CD14-positive monocyte (primary cell): ENCODE results near the gene CD44. TPM values are rescaled to one million over a fixed set of nuclear protein-coding genes. Genes with fewer than 3 reads are reported as not detected.

ENCODE experiments used
- DNase-seq, 3 donors: peaks; one replicate each; pipeline ENCODE4 v3.0.0-alpha.2; 2011 to 2022
- H2AFZ ChIP-seq: 2 replicates; pipeline ENCODE4 v1.6.0; 2012; ENCODE audit warnings: mild to moderate bottlenecking, low read depth, low read length, inconsistent platforms; ENCODE audit not compliant: insufficient read depth, poor library complexity, severe bottlenecking
- H3K27ac ChIP-seq, 2 donors: 1 replicate in 1 of 2; 2 replicates in 1 of 2; pipeline ENCODE4 v1.5.1; 2012 to 2013; ENCODE audit warnings: low read length in 2 of 2, control low read depth in 1 of 2, inconsistent platforms in 1 of 2, low read depth in 1 of 2, mild to moderate bottlenecking in 1 of 2
- H3K27me3 ChIP-seq, 2 donors: one replicate each; pipeline versions ENCODE4 v1.6.0 to v1.6.1; 2011 to 2013; ENCODE audit warnings: low read length in 2 of 2; ENCODE audit not compliant: control insufficient read depth in 2 of 2, insufficient read depth in 2 of 2
- H3K36me3 ChIP-seq, 2 donors: replicated peaks in 1 of 2; 1 replicate in 1 of 2; 2 replicates in 1 of 2; pipeline versions ENCODE4 v1.5.1 to v1.6.1; 2012 to 2013; ENCODE audit warnings: low read length in 2 of 2, control low read depth in 1 of 2, inconsistent platforms in 1 of 2, mild to moderate bottlenecking in 1 of 2; ENCODE audit not compliant: insufficient read depth in 2 of 2, control insufficient read depth in 1 of 2
- H3K4me1 ChIP-seq, 2 donors: 1 replicate in 1 of 2; 2 replicates in 1 of 2; pipeline versions ENCODE4 v1.5.1 to v1.6.1; 2012 to 2013; ENCODE audit warnings: low read length in 2 of 2, control low read depth in 1 of 2, inconsistent platforms in 1 of 2, mild to moderate bottlenecking in 1 of 2, moderate library complexity in 1 of 2; ENCODE audit not compliant: insufficient read depth in 2 of 2, control insufficient read depth in 1 of 2
- H3K4me2 ChIP-seq: replicated peaks from 2 replicates; pipeline ENCODE3; 2012; ENCODE audit warnings: low read length, moderate library complexity, mild to moderate bottlenecking; ENCODE audit not compliant: poor library complexity, severe bottlenecking; ENCODE audit errors: extremely low read depth
- H3K4me3 ChIP-seq, 3 experiments: fragments of 200-600 bp in 1 of 3; sonication (generic) in 1 of 3; replicated peaks in 1 of 3; 1 replicate in 2 of 3; 2 replicates in 1 of 3; pipeline ENCODE4 v1.5.1; 2011 to 2013; ENCODE audit warnings: low read length in 3 of 3, mild to moderate bottlenecking in 3 of 3, control low read depth in 2 of 3, low read depth in 2 of 3, inconsistent platforms in 1 of 3, moderate library complexity in 1 of 3
- H3K79me2 ChIP-seq: 2 replicates; pipeline ENCODE4 v1.6.0; 2012; ENCODE audit warnings: mild to moderate bottlenecking, control low read depth, inconsistent platforms, low read length, moderate library complexity; ENCODE audit not compliant: insufficient read depth
- H3K9ac ChIP-seq: 2 replicates; pipeline ENCODE4 v1.6.0; 2017; ENCODE audit warnings: low read length, mild to moderate bottlenecking; ENCODE audit not compliant: insufficient read depth, poor library complexity, severe bottlenecking
- H3K9me3 ChIP-seq, 2 donors: replicated peaks in 1 of 2; 1 replicate in 1 of 2; 2 replicates in 1 of 2; pipeline versions ENCODE4 v1.5.1 to v1.6.1; 2012 to 2013; ENCODE audit warnings: low read length in 2 of 2, control low read depth in 1 of 2; ENCODE audit not compliant: control insufficient read depth in 1 of 2, insufficient read depth in 1 of 2
- H4K20me1 ChIP-seq: 2 replicates; pipeline ENCODE4 v1.6.0; 2012; ENCODE audit warnings: mild to moderate bottlenecking, low read length, control low read depth, moderate library complexity; ENCODE audit not compliant: insufficient read depth
- H3K27ac Mint-ChIP-seq, 7 donors: one replicate each; pipeline ENCODE4 v1.8.0; 2020; ENCODE audit warnings: mild to moderate bottlenecking in 7 of 7, mixed read lengths in 7 of 7, moderate library complexity in 6 of 7, inconsistent platforms in 2 of 7
- H3K27me3 Mint-ChIP-seq, 3 donors: one replicate each; pipeline ENCODE4 v1.8.0; 2021 to 2022; ENCODE audit warnings: low read depth in 3 of 3, mild to moderate bottlenecking in 3 of 3, mixed read lengths in 3 of 3, moderate library complexity in 3 of 3, inconsistent platforms in 1 of 3
- H3K36me3 Mint-ChIP-seq, 2 donors: one replicate each; pipeline ENCODE4 v1.8.0; 2020; ENCODE audit warnings: mixed read lengths in 2 of 2, inconsistent platforms in 1 of 2, mild to moderate bottlenecking in 1 of 2
- H3K4me1 Mint-ChIP-seq: one replicate; pipeline ENCODE4 v1.8.0; 2020; ENCODE audit warnings: mild to moderate bottlenecking, mixed read lengths
- H3K4me3 Mint-ChIP-seq, 2 donors: one replicate each; pipeline ENCODE4 v1.8.0; 2020; ENCODE audit warnings: mild to moderate bottlenecking in 2 of 2, mixed read lengths in 2 of 2, moderate library complexity in 1 of 2
- H3K9me3 Mint-ChIP-seq, 7 donors: one replicate each; pipeline ENCODE4 v1.8.0; 2020 to 2022; ENCODE audit warnings: mixed read lengths in 7 of 7, mild to moderate bottlenecking in 6 of 7, moderate library complexity in 6 of 7, inconsistent platforms in 2 of 7
- CTCF ChIP-seq: fragments of 200-600 bp; IDR thresholded peaks from one replicate; pipeline ENCODE4 v1.8.0; 2022; ENCODE audit warnings: antibody characterized with exemption, mild to moderate bottlenecking
- WGBS: methylation state at CpG from one replicate; pipeline ENCODE4 v1.1.5; 2013; ENCODE audit warnings: missing lambda C conversion rate; ENCODE audit not compliant: insufficient coverage; 5-methylcytosine and 5-hydroxymethylcytosine counted together
- intact Hi-C, 2 donors: fragments of 100-400 bp; cut with micrococcal nuclease; formaldehyde crosslinking; loops; one replicate each; pipeline versions ENCODE4 v1.15.0 to v1.15.1; 2023
- polyA plus RNA-seq, 3 donors: library from polyadenylated mRNA; depleted of rRNA in 1 of 3; unstranded in 2 of 3; stranded (reverse) in 1 of 3; fragments of 300-500 nt in 2 of 3; fragments of >200 nt in 1 of 3; fragmentation: Illumina TruSeq in 2 of 3; gene quantifications; 1 replicate in 2 of 3; 2 replicates in 1 of 3; pipeline ENCODE4 v1.2.3, GENCODE V29; 2012 to 2021

CD44 gene
- polyA plus RNA-seq, 3 donors = 415 to 866 (median 531) TPM

- peak overlapping the region; percentile 46 to 91 (median 81) for H3K27ac Mint-ChIP-seq
- peak; percentile 51 to 68 (median 66) for DNase-seq
- Histone ChIP-seq H3K79me2 (no peaks in the 10 kb centered on the region), H3K27ac (peak overlapping the region; percentile 39 to 75), H3K4me1 (peaks cover 18 to 25% of the 10 kb centered on the region in 2 donors), H3K4me3 (peak overlapping the region in 1 of 3 experiments; percentile 20), H3K9ac (peak overlapping the region; percentile 28), H3K27me3 (no peaks in the 10 kb centered on the region), H4K20me1 (no peaks in the 10 kb centered on the region), H3K4me2 (peak overlapping the region; percentile 39), H2AFZ (peak overlapping the region; percentile 58), H3K36me3 (no peaks in the 10 kb centered on the region), H3K9me3 (no peaks in the 10 kb centered on the region)
- H3K27me3 Mint-ChIP-seq = no peaks in the 10 kb centered on the region
- 11% methylated on average over 3 of the region's 5 CpGs for whole genome bisulfite sequencing
- H3K36me3 Mint-ChIP-seq = peaks cover 0 to 3% of the 10 kb centered on the region in 2 donors
- intact Hi-C loops = loop anchor here in 1 of 2 donors (10.0 kb wide), 1 partner anchor 92 kb away; no protein-coding TSS in a partner anchor
- TF ChIP-seq CTCF = no peak
- peaks cover 35% of the 10 kb centered on the region for H3K4me1 Mint-ChIP-seq
- peaks cover 0 to 2% (median 0%) of the 10 kb centered on the region in 7 donors for H3K9me3 Mint-ChIP-seq
- H3K4me3 Mint-ChIP-seq = peak overlapping the region in 1 of 2 donors; percentile 67
These were observed 133.5 kb downstream of the CD44 start for GRCh38 chr11:35272391-35272902.

- Histone ChIP-seq H2AFZ (no peak overlapping the region), H3K9me3 (no peaks in the 10 kb centered on the region), H3K4me3 (no peak overlapping the region), H4K20me1 (no peaks in the 10 kb centered on the region), H3K79me2 (no peaks in the 10 kb centered on the region), H3K9ac (no peak overlapping the region), H3K27me3 (no peaks in the 10 kb centered on the region), H3K4me1 (peaks cover 18 to 21% of the 10 kb centered on the region in 2 donors), H3K4me2 (no peak overlapping the region), H3K27ac (no peak overlapping the region), H3K36me3 (no peaks in the 10 kb centered on the region)
- Mint-ChIP-seq H3K4me3 (no peak overlapping the region), H3K27me3 (peaks cover 0 to 1% (median 1%) of the 10 kb centered on the region in 3 donors), H3K36me3 (peaks cover 0 to 3% of the 10 kb centered on the region in 2 donors), H3K27ac (peak overlapping the region in 1 of 7 donors; percentile 24), H3K9me3 (peaks cover 0 to 2% (median 0%) of the 10 kb centered on the region in 7 donors), H3K4me1 (peaks cover 39% of the 10 kb centered on the region)
- intact Hi-C loops = loop anchor here in 1 of 2 donors (10.0 kb wide), 1 partner anchor 90 kb away; no protein-coding TSS in a partner anchor
- peak in 2 of 3 donors; percentile 10 to 11 for DNase-seq
- WGBS = 65% methylated on average over 2 of the region's 6 CpGs
- TF ChIP-seq CTCF = no peak
These were observed 136.2 kb downstream of the CD44 start for GRCh38 chr11:35274909-35275785.
